NT2/D1 (cell line): Measurements from ENCODE around the gene STARD10.
"Not testable (repeated sequence)": the region's sequence is repeated elsewhere in the genome, so short reads cannot be mapped to it uniquely, and the experiment has no call there.

Source experiments
- DNase-seq: peaks from one replicate; pipeline ENCODE4 v3.0.0-alpha.2; 2011; ENCODE audit warnings: low read depth, low spot score
- H3K27me3 ChIP-seq: 2 replicates; pipeline ENCODE4 v1.6.0; 2011; ENCODE audit warnings: mild to moderate bottlenecking; ENCODE audit not compliant: insufficient read length, insufficient read depth
- H3K36me3 ChIP-seq: 2 replicates; pipeline ENCODE4 v1.6.1; 2011; ENCODE audit warnings: mild to moderate bottlenecking, low read length, mixed read lengths; ENCODE audit not compliant: insufficient read depth, insufficient read length
- H3K4me1 ChIP-seq: 2 replicates; pipeline ENCODE4 v1.5.1; 2011; ENCODE audit not compliant: insufficient read depth, insufficient read length
- H3K4me3 ChIP-seq: 2 replicates; pipeline ENCODE4 v1.5.1; 2011; ENCODE audit warnings: low read depth; ENCODE audit not compliant: insufficient read length
- H3K9ac ChIP-seq: 2 replicates; pipeline ENCODE4 v1.6.0; 2011; ENCODE audit warnings: low read depth; ENCODE audit not compliant: insufficient read length
- H3K9me3 ChIP-seq: 2 replicates; pipeline ENCODE4 v1.5.1; 2011; ENCODE audit warnings: mild to moderate bottlenecking, low read length; ENCODE audit not compliant: insufficient read depth
- SUZ12 ChIP-seq: IDR thresholded peaks from 2 replicates; pipeline ENCODE4 v1.6.1; 2011; ENCODE audit not compliant: insufficient read length, insufficient read depth; ENCODE audit errors: extremely low read depth
- YY1 ChIP-seq: IDR thresholded peaks from 2 replicates; pipeline ENCODE4 v1.6.1; 2011; ENCODE audit not compliant: insufficient read length, insufficient read depth
- ZNF274 ChIP-seq: IDR thresholded peaks from 2 replicates; pipeline ENCODE4 v1.6.1; 2011; ENCODE audit warnings: mild to moderate bottlenecking, low read depth, low read length

STARD10 gene

DNA sequence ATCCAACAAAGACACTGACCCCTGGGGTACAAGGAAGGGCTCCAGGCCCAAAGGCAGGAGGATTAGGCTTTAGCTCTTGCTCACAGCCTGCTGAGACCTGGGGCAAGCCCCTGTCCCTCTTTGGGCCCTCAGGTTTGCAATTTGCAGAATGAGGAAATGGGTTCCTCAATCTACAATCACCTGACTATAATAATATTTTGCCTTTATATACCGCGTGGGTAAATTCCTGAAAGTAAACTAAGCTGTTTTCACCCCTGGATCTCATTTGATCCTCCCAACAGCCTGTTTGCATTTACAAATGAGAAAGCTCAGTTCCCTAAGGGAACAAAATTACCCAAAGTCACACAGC, 797 bp downstream of the STARD10 start:
- DNase-seq, result no peak
- H3K27me3 ChIP-seq, result no peaks in the 10 kb centered on the region
- no peak overlapping the region for H3K9ac ChIP-seq
- H3K4me1 ChIP-seq, result peaks cover 9% of the 10 kb centered on the region
- H3K9me3 ChIP-seq, result no peaks in the 10 kb centered on the region
- H3K36me3 ChIP-seq, result no peaks in the 10 kb centered on the region
- no peak for TF ChIP-seq YY1
- TF ChIP-seq SUZ12, result no peak
- TF ChIP-seq ZNF274, result no peak
- no peak overlapping the region for H3K4me3 ChIP-seq

DNA sequence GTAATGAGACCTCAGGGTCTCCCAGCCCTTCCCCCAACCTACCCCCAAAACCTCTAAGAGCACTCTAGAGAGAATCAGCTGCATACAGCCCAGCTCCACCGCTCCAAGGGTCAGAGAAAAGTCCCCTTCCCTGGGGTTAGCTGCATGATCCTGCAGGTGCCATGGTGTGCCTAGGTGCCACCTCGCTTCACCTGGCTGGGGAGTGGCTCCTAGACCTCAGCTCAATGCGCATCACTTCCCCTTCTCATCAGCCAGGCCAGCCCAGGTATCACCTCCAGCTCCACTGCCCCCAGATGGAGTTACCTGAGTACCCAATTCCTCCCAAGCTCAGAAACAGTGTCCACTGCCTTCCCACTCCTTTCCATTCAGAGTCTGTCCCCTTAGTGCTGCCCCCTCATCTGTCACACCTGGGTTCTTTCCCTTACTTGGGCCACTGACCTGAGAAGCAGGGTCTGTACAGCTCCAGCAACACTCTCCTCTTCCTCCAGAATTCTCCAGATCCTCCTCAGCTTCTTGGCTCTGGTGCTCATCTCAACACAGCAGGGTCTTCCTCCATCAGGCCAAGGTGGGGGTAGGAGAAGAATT, 1.3 kb downstream of the STARD10 start:
- no peak overlapping the region for H3K9ac ChIP-seq
- H3K4me1 ChIP-seq, result peaks cover 11% of the 10 kb centered on the region
- no peak overlapping the region for H3K4me3 ChIP-seq
- no peaks in the 10 kb centered on the region for H3K27me3 ChIP-seq
- no peaks in the 10 kb centered on the region for H3K9me3 ChIP-seq
- no peak for TF ChIP-seq ZNF274
- TF ChIP-seq YY1, result no peak
- no peak for TF ChIP-seq SUZ12
- DNase-seq, result no peak
- no peaks in the 10 kb centered on the region for H3K36me3 ChIP-seq

DNA sequence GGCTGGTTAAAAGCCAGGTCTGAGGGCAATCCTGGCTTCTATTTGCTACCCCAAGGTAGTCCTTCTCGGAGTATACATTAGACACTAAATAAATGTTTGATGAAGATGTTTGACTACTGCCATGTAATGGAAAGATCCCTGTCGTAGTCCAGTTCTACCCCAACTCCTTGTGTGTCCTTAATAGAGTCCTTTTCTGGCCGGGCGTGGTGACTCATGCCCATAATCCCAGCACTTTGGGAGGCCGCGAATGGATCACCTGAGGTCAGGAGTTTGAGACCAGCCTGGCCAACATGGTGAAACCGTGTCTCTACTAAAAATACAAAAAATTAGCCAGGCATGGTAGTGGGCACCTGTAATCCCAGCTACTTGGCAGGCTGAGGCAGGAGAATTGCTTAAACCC, 2.6 kb downstream of the STARD10 start:
- not testable (repeated sequence) for H3K36me3 ChIP-seq, H3K27me3 ChIP-seq, H3K9me3 ChIP-seq, H3K4me3 ChIP-seq, H3K9ac ChIP-seq, DNase-seq
- peaks cover 12% of the 10 kb centered on the region for H3K4me1 ChIP-seq

DNA sequence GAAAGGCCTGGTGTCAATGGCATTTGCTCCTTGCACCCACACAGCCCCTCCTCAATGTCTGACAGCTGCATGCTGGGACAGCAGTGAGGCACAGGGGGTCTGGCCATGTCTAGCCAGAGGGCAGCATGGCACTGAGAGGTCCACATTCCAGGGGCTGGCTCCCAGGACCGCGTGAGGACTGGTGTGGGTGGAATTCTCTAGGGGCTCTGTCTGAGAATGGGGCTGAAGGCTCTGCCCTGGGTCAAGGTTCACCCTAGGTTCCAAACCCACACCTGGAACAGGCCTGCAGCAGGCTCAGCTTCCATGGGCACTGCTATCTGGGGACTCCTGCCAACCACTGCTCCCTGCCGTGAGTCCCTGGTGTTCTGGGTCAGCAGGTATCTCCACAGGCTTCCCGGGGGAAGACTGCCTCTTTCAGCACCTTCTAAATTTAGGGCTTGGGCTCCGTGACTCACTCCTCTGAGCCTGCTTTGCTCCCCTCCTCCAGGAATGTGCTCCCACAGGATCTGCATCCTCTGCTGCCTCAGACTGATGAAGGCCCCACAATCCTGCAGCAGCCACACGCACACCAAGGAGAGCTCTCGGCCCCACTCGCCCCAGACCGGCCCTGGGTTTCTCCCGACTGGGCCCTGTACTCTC, 4.2 kb downstream of the STARD10 start:
- Histone ChIP-seq H3K9ac (peak overlapping the region; percentile 10), H3K4me3 (no peak overlapping the region), H3K36me3 (no peaks in the 10 kb centered on the region), H3K9me3 (no peaks in the 10 kb centered on the region), H3K4me1 (peaks cover 13% of the 10 kb centered on the region), H3K27me3 (no peaks in the 10 kb centered on the region)
- TF ChIP-seq ZNF274 (no peak), YY1 (no peak), SUZ12 (no peak)
- no peak for DNase-seq

DNA sequence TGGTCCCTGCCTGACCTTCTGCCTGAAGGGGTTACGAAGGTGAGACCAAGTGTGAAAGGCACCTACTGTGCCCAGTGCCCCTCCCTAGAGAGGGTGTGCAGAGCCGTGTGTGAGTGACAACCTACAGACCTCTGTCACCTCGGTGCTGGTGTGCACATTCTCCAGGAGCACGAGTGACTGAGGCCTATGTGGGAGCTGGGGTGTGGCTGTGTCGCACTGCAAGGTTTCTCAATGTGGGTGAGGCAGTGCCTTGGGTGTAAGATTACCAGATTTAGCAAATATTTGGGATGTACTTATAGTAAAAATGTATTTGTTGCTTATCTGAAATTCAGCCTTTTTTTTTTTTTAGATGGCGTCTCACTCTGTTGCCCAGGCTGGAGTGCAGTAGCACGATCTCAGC, 5.6 kb downstream of the STARD10 start:
- H3K4me1 ChIP-seq, result peaks cover 14% of the 10 kb centered on the region
- DNase-seq, result no peak
- H3K36me3 ChIP-seq, result no peaks in the 10 kb centered on the region
- no peaks in the 10 kb centered on the region for H3K9me3 ChIP-seq
- TF ChIP-seq SUZ12, result no peak
- TF ChIP-seq YY1, result no peak
- TF ChIP-seq ZNF274, result no peak
- H3K27me3 ChIP-seq, result no peaks in the 10 kb centered on the region
- no peak overlapping the region for H3K4me3 ChIP-seq
- H3K9ac ChIP-seq, result no peak overlapping the region

DNA sequence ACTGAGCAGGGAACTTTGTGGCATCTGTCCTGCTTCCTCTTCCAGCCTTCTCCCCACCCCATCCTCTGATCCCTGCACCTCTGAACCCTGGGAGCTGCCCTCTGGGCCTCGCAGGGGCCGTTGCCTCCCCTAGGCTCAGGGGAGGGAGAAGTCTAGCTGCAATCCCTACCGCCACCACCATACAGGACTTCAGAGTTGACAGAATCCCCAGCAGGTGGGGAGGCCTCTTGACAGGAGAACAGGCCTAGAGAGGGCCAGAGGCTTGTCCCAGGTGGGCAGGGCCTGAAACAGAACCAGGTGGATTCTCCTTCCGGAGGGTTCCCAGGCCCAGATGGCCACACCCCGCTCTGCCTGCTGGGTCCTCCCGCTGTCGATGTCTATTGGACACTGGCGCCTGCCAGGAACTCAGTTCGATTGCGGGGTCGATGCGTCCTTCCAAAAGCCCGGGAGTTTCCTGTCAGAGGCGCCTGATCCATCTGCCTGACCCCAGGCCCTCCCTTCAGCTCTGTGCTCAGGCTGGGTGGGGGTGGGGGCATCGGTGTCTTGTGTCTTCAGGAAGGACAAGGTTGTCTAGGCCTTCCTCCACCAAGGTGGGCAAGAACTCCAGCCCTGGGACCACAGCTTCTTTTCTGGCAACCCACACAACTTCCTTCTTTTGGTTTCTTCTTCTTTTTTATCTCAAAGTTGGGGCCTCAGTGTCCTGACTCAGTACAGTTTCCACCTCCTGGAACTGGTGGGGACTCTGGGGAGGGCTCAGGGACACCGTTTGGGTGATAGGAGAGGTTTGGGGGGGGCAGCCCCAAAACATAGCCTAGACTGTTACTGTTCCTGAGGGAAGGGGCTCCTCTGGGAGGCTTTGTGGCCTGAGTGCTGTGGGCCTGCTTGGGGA, 6.4 kb downstream of the STARD10 start:
- Histone ChIP-seq H3K27me3 (no peaks in the 10 kb centered on the region), H3K9me3 (no peaks in the 10 kb centered on the region), H3K4me1 (peaks cover 15% of the 10 kb centered on the region), H3K36me3 (no peaks in the 10 kb centered on the region), H3K4me3 (no peak overlapping the region), H3K9ac (no peak overlapping the region)
- TF ChIP-seq ZNF274 (no peak), YY1 (no peak), SUZ12 (no peak)
- no peak for DNase-seq

DNA sequence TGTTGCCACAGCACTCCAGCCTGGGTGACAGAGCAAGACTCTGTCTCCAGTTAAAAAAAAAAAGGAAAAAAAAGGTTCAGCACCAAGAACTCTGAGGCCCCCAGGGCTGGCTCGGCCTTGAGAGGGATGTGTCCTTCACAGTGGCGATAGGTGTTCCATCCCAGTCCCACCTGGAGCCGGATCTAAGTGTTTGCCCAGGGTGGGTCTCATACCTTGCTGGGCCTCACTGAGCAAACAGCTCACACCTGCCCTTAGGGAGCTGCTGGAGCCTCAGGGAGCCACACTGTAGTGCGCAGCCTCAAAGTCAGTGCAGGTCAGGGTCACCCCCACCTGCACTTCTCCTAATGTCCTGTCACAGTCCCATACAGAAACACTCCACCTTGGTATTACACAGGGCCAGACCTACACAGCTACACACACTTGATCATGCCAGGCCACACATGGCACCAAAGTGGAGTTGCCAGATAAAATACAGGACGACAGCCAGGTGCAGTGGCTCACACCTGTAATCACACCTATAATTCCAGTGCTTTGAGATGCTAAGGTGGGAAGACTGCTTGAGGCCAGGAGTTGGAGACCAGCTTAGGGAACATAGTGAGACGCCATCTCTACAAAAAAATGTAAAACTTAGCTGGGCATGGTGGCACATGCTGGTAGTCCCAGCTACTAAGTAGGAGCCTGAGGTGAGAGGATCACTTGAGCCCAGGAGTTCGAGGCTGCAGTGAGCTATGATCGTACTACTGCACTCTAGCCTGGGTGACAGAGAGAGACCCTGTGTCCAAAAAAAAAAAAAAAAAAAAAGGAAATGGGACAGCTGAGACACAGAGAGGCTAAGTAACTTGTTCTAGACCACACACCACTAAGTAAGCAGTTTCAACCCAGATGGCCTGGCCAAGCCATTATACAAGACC, 7.3 kb downstream of the STARD10 start:
- peaks cover 18% of the 10 kb centered on the region for H3K4me1 ChIP-seq
- no peaks in the 10 kb centered on the region for H3K9me3 ChIP-seq
- H3K4me3 ChIP-seq, result no peak overlapping the region
- DNase-seq, result no peak
- H3K9ac ChIP-seq, result no peak overlapping the region
- TF ChIP-seq ZNF274 (no peak), SUZ12 (no peak)
- H3K27me3 ChIP-seq, result no peaks in the 10 kb centered on the region
- H3K36me3 ChIP-seq, result no peaks in the 10 kb centered on the region
